Mucosa of rectum (tissue), 2 donors: ENCODE measurements around the gene ASTN2.

ENCODE experiments used
- H3K27ac ChIP-seq, 2 donors: one replicate each; pipeline ENCODE4 v1.7.0; 2013; ENCODE audit warnings: inconsistent platforms in 2 of 2, low read depth in 2 of 2, low read length in 2 of 2
- H3K27me3 ChIP-seq, 2 donors: one replicate each; pipeline ENCODE4 v1.7.0; 2013; ENCODE audit warnings: low read length in 2 of 2; ENCODE audit not compliant: control insufficient read depth in 2 of 2, insufficient read depth in 2 of 2
- H3K36me3 ChIP-seq, 2 donors: one replicate each; pipeline ENCODE4 v1.7.0; 2013; ENCODE audit warnings: low read length in 2 of 2; ENCODE audit not compliant: control insufficient read depth in 2 of 2, insufficient read depth in 2 of 2
- H3K4me1 ChIP-seq, 2 donors: one replicate each; pipeline ENCODE4 v1.7.0; 2013; ENCODE audit warnings: low read length in 2 of 2, mild to moderate bottlenecking in 1 of 2; ENCODE audit not compliant: control insufficient read depth in 2 of 2, insufficient read depth in 2 of 2
- H3K4me3 ChIP-seq, 2 donors: one replicate each; pipeline ENCODE4 v1.7.0; 2013; ENCODE audit warnings: low read length in 2 of 2
- H3K9ac ChIP-seq, 2 donors: one replicate each; pipeline ENCODE4 v1.7.0; 2013; ENCODE audit warnings: low read length in 2 of 2, low read depth in 1 of 2, mild to moderate bottlenecking in 1 of 2
- H3K9me3 ChIP-seq, 2 donors: one replicate each; pipeline ENCODE4 v1.7.0; 2013; ENCODE audit warnings: low read length in 2 of 2; ENCODE audit not compliant: control insufficient read depth in 2 of 2
- donor health status: healthy.
- donor health status: Normal muscosa, but diverticular disease.

Gene ASTN2

DNA sequence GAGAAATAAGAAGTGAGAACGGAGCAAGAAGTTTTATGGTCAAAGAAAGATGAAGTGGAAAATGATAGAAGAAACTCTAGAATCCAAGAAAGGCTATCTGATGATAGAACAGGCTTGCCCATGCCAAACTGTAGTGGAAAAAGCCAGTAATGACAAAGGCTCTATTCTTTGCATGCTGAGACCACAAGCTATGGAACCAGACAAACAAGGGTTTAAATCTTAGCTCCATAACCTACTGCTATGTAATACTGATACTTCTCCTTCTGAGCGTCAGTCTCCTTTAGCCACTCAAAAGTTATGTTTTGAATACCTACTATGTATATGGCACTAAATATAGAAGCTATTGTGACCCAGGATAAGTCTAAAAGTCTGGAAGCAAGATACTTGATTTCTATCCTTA lies 778.9 kb downstream of the ASTN2 start:
- Histone ChIP-seq H3K27ac (no peak overlapping the region), H3K4me3 (no peak overlapping the region), H3K36me3 (no peaks in the 10 kb centered on the region), H3K27me3 (no peaks in the 10 kb centered on the region), H3K9ac (no peak overlapping the region), H3K4me1 (no peaks in the 10 kb centered on the region), H3K9me3 (peaks cover 0 to 2% of the 10 kb centered on the region in 2 donors)

DNA sequence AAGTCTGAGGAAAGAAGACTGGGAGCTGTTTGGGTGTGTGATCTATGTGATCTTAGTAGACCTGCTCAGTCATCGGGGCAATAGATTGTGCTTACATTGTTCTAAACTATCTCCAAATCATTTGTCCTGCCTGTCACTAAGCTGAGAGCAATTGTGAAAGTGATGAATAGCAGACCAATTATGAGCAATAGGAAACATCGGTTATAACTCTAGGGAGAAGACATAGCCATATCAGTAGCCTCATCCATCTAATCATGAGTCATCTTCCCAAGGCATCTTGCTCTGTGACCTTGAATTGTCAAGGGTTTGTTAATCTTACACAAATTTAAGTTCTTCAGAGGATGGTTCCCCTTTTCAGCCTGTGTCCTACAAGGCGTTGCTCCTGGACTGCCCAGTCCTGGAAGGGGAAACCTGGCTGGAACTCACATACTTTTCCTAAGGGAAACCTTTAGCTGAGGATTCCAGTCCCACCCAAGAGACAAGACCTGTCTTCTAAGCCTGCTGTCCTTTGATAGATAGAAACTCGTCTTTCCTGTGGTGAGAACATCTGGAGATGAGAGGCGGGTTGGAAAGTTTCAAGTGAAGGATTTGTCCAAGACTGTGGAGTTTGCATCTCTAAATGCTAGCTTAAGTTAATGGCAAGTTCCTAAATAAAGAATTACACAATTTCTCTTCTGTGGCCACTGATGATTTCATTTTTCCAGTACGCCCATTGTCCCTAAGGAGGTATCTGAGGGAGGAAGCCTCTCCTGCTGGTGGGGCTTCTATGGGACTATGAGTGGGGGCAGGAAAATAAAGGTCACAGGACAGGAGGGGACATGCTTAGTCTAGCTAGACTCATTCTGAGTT lies 781.6 kb downstream of the ASTN2 start:
- no peak overlapping the region for H3K4me3 ChIP-seq
- no peaks in the 10 kb centered on the region for H3K36me3 ChIP-seq
- no peaks in the 10 kb centered on the region for H3K27me3 ChIP-seq
- H3K9ac ChIP-seq, result no peak overlapping the region
- H3K4me1 ChIP-seq, result no peaks in the 10 kb centered on the region
- peaks cover 0 to 2% of the 10 kb centered on the region in 2 donors for H3K9me3 ChIP-seq
- H3K27ac ChIP-seq, result no peak overlapping the region

DNA sequence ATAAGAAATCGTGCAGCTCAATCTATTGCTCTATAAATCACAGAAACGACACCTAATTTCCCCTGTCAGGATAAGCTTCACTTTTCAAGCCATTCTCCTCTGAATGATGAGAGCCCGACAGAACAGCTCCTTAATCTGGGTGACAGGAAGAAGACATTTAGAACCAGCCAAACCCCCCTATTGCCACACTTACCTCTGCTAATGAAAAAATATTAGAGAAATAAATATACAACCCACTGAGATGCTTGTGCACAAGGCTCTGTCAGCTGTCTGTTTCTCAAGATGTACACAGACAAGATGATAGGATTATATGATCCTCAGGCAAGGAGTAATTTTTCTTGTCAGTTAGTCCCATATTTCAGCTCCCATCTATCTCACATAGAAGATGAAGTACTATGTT lies 785.2 kb downstream of the ASTN2 start:
- H3K4me3 ChIP-seq, result no peak overlapping the region
- H3K36me3 ChIP-seq, result no peaks in the 10 kb centered on the region
- H3K9ac ChIP-seq, result no peak overlapping the region
- H3K27me3 ChIP-seq, result no peaks in the 10 kb centered on the region
- H3K27ac ChIP-seq, result no peak overlapping the region
- H3K4me1 ChIP-seq, result no peaks in the 10 kb centered on the region
- H3K9me3 ChIP-seq, result no peaks in the 10 kb centered on the region

DNA sequence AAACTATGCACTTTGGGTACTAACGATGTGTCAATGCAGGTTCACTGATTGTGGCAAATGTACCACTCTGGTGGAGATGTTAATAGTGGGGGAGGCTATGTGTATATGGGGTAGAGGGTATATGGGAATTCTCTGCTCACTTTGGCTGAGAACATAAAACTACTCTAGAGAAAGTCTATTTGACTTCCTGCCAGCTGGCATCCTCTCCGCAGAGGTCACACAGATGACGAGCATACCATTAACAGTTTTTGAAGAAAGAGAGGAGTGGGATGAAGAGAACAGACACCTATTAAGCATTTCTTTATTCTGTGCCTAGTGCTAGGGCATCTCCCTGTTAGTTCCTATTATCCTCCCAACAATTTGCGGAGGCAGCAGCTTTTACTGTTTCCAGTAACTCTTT lies 786.1 kb downstream of the ASTN2 start:
- H3K4me3 ChIP-seq, result no peak overlapping the region
- no peaks in the 10 kb centered on the region for H3K36me3 ChIP-seq
- no peaks in the 10 kb centered on the region for H3K4me1 ChIP-seq
- H3K27ac ChIP-seq, result no peak overlapping the region
- H3K9me3 ChIP-seq, result no peaks in the 10 kb centered on the region
- H3K27me3 ChIP-seq, result no peaks in the 10 kb centered on the region
- no peak overlapping the region for H3K9ac ChIP-seq

DNA sequence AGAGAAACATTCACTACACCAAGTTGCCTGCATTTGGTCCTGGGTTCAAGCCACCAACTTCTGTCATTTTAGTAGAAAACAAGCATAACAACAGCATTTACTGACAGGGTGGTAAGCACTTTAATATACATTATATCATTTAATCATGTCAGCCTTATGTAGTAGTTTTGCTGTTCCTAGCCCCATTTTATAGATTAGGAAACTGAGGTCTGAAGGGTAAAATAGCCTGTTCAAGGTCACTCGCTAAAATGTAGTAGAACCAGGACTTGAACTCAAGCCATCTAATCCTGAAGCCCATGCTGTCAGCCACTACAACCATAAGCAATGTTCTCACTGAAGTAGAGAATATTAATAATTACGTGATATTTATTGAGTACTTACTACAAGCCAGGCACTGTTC lies 787.4 kb downstream of the ASTN2 start:
- no peaks in the 10 kb centered on the region for H3K27me3 ChIP-seq
- H3K9ac ChIP-seq, result no peak overlapping the region
- no peaks in the 10 kb centered on the region for H3K9me3 ChIP-seq
- no peaks in the 10 kb centered on the region for H3K4me1 ChIP-seq
- no peak overlapping the region for H3K4me3 ChIP-seq
- no peaks in the 10 kb centered on the region for H3K36me3 ChIP-seq
- no peak overlapping the region for H3K27ac ChIP-seq

DNA sequence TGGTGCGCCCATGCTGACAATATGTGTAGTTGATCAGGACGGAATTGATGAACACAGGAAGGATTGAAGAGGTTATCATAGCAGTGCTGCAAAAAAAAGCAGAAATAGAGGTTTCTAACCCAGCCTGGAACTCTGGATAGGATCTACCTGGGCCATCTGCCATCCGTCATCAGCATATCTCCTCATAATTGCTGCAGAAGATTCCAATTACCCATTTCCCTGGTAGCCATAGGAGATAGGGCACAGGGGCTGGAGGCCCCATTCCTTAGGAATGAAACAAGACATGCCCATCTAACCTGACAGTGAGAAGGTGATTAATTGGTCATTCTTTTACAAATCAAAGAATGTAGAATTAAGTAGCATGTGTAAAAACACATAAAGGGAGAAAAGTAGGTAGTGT lies 788.1 kb downstream of the ASTN2 start:
- Histone ChIP-seq H3K4me1 (no peaks in the 10 kb centered on the region), H3K27ac (no peak overlapping the region), H3K36me3 (no peaks in the 10 kb centered on the region), H3K4me3 (no peak overlapping the region), H3K9me3 (no peaks in the 10 kb centered on the region), H3K9ac (no peak overlapping the region), H3K27me3 (no peaks in the 10 kb centered on the region)

DNA sequence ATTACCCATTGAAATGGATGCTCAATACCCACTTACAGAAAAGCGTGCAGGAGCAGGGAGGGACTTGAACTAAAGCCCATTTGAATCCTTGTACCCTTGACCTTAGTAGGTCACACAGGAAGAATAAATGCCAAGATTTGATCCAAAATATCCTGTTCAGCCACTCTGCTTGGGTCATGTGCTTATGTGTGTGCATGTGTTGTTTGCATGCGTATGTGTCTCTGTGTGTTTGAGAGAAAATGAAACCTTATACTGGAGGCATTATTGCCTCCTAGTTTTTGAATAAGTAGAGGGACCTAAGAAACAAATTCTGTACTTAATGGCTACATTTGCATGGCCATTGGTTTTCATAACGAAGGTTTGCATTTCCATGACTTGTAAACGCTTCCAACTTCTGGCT lies 791.1 kb downstream of the ASTN2 start:
- Histone ChIP-seq H3K27ac (no peak overlapping the region), H3K27me3 (no peaks in the 10 kb centered on the region), H3K4me1 (no peaks in the 10 kb centered on the region)

DNA sequence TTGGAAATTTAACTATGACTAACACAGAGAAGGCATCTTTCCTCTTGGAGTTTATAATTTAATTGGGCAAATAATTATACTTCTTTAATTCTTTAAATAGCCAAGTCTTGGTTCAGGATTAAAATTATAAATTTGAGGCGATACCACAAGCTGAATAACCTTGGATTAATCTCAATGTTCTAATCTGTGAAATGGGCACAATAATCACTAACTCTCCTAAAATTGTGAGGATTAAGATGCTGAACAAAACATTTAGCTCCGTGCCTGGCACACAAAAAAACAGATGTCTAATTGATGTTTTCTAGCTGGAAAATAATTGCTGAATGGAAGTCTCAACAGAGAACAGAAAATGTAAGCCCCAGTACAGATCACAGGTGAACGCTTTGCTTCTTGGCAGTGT lies 797.5 kb downstream of the ASTN2 start:
- H3K9me3 ChIP-seq, result no peaks in the 10 kb centered on the region
- peaks cover 0 to 3% of the 10 kb centered on the region in 2 donors for H3K4me1 ChIP-seq
- no peaks in the 10 kb centered on the region for H3K36me3 ChIP-seq
- no peak overlapping the region for H3K9ac ChIP-seq
- H3K27me3 ChIP-seq, result no peaks in the 10 kb centered on the region
- no peak overlapping the region for H3K27ac ChIP-seq
- no peak overlapping the region for H3K4me3 ChIP-seq

More for the DNA sequence above, 791.1 kb downstream of the ASTN2 start:
- H3K9ac ChIP-seq, result no peak overlapping the region
- H3K4me3 ChIP-seq, result no peak overlapping the region
- no peaks in the 10 kb centered on the region for H3K36me3 ChIP-seq
- no peaks in the 10 kb centered on the region for H3K9me3 ChIP-seq

DNA sequence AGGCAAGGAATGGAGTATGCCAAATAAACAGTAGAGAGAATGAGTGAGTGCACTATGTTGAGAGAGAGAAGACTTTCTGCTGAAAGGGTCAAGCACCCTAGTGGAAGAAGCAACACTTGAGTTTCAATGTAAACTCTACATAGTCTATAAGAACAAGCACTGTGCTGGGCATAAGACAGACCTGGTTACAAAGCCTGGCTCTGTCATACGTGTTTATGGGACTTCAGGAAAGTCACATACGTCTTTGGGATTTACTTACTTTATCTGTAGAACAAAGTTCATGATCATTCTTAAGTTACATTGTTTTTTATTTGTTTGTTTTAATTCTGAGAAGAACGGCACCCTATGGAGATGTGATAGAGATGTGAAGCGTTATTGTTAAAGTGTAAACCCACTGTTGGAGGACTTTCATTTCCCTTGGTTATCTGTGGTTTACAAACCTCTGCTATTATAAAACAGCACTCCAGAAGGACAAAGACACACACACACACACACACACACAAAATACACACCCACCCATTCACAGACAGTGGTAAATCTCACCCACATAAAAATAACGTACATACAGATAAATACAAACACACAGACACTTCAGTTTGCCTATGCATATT lies 798.4 kb downstream of the ASTN2 start:
- Histone ChIP-seq H3K4me1 (peaks cover 0 to 3% of the 10 kb centered on the region in 2 donors), H3K27me3 (no peaks in the 10 kb centered on the region), H3K36me3 (no peaks in the 10 kb centered on the region), H3K9me3 (no peaks in the 10 kb centered on the region), H3K27ac (peak overlapping the region in 1 of 2 donors; percentile 21), H3K9ac (no peak overlapping the region), H3K4me3 (no peak overlapping the region)

DNA sequence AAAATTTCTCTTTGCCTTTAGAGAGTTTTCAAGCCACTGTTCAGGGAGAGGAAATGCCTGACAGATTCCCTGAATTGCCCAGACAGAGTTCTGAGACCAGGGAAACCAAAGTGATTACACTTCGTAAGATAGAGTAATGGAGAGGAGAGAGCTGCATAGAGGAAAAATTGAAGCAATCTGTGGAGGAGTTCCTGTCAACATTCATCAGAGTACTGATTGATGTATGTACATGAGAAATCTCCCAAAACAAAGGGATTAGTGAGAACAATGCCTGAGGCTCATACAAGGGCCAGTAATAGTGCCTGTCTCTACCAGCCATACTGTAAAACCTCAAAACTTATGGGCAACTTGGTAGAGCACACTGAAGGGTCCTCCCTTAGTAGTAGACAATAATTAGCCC lies 806.8 kb downstream of the ASTN2 start:
- Histone ChIP-seq H3K27ac (no peak overlapping the region), H3K9me3 (no peaks in the 10 kb centered on the region), H3K36me3 (no peaks in the 10 kb centered on the region), H3K9ac (no peak overlapping the region), H3K4me3 (no peak overlapping the region), H3K4me1 (no peaks in the 10 kb centered on the region), H3K27me3 (no peaks in the 10 kb centered on the region)
